Measurements from ENCODE around the gene TSN.

TSN gene

DNA sequence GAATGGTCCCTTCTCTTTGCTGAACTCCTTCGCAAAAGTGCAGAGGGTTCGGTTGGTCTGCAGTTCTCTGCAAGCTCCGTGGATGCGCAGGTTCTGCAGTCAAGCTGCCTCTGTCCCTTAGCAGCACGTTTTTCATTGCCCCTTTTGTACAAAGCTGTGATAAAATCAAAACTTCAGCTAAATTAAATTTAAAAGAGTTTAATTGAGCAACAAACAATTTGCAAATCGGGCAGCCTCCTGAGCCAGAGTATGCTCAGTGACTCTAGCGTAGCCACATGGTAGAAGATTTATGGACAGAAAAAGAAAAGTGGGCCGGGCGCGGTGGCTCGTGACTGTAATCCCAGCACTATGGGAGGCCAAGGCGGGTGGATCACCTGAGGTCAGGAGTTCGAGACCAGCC, 18.8 kb downstream of the TSN start:
- TF ChIP-seq, protein P1, sequence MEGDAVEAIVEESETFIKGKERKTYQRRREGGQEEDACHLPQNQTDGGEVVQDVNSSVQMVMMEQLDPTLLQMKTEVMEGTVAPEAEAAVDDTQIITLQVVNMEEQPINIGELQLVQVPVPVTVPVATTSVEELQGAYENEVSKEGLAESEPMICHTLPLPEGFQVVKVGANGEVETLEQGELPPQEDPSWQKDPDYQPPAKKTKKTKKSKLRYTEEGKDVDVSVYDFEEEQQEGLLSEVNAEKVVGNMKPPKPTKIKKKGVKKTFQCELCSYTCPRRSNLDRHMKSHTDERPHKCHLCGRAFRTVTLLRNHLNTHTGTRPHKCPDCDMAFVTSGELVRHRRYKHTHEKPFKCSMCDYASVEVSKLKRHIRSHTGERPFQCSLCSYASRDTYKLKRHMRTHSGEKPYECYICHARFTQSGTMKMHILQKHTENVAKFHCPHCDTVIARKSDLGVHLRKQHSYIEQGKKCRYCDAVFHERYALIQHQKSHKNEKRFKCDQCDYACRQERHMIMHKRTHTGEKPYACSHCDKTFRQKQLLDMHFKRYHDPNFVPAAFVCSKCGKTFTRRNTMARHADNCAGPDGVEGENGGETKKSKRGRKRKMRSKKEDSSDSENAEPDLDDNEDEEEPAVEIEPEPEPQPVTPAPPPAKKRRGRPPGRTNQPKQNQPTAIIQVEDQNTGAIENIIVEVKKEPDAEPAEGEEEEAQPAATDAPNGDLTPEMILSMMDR (conservative IDR thresholded peaks at IDR 0.05), result no peak
- no peak for TF ChIP-seq ZFX (IDR thresholded peaks at IDR 0.05)
- no peak overlapping the region for H3K27ac ChIP-seq

DNA sequence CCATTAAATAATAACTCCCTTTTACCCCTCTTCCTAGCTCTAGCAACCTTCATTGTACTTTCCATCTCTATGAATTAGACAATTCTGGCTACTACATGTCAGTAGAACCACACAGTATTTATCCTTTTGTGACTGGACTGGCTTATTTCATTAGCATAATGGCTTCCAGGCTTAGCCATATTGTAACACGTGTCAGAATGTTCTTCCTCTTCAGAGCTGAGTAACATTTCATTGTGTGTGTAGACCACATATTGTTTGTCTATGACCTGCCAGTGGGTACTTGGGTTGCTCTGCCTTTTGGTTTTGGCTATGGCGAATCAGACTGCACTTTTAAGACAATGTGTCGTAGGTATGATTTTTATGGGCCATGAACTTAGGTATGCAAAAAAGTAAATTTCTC, 20.9 kb downstream of the TSN start:
- TF ChIP-seq ZFX (IDR thresholded peaks at IDR 0.05), result no peak
- TF ChIP-seq, protein P1 (conservative IDR thresholded peaks at IDR 0.05), result no peak
- H3K27ac ChIP-seq, result no peak overlapping the region

DNA sequence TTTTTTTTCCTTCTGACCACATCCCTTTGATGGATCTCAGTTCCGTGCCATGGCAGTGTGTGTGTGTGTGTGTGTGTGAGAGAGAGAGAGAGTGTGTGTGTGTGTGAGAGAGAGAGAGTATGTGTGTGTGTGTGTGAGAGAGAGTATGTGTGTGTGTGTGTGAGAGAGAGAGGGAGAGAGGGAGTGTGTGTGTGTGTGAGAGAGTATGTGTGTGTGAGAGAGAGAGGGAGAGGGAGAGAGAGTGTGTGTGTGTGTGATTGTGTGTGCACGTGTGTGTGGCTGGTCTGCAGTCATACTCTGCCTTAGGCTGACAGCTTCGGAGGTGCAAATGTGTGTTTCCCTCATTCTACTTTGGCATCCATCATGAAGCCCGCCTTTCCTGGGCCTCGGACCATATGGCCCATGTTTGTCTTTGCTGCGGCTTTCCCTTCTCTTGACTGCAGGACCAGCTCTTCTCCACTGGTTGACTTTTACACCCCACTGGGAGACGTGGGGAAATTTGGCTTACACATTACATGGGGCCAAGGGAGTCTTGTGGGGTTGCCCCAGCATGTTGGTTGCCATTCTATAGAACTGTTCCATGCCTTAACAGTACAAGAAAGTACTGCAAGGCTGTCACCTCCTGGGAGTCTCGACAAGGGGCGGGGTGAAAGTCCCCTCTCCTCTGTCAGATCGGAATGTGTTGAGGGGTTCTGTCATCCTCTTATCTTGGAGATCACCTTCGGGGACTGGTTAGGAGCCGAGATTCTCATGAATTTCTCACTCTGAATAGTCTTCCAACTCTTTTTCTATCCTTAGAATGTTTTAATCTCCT, 21.6 kb downstream of the TSN start:
- TF ChIP-seq, protein P1 (conservative IDR thresholded peaks at IDR 0.05), result no peak
- TF ChIP-seq ZFX (IDR thresholded peaks at IDR 0.05), result no peak
- no peak overlapping the region for H3K27ac ChIP-seq

DNA sequence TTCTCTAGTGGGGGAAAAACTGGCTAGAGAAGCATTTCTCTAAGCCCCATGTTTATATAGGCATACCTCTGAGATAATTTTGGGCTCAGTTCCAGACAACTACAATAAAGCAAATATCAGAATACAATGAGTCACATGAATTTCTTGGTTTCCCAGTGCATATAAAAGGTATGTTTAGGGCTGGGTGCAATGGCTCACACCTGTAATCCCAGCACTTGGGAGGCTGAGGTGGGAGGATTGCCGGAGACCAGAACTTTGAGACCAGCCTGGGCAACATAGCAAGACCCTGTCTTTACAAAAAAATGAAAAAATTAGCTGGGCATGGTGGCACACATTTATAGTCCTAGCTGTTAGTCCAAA, 22.2 kb downstream of the TSN start:
- H3K27ac ChIP-seq, result no peak overlapping the region

DNA sequence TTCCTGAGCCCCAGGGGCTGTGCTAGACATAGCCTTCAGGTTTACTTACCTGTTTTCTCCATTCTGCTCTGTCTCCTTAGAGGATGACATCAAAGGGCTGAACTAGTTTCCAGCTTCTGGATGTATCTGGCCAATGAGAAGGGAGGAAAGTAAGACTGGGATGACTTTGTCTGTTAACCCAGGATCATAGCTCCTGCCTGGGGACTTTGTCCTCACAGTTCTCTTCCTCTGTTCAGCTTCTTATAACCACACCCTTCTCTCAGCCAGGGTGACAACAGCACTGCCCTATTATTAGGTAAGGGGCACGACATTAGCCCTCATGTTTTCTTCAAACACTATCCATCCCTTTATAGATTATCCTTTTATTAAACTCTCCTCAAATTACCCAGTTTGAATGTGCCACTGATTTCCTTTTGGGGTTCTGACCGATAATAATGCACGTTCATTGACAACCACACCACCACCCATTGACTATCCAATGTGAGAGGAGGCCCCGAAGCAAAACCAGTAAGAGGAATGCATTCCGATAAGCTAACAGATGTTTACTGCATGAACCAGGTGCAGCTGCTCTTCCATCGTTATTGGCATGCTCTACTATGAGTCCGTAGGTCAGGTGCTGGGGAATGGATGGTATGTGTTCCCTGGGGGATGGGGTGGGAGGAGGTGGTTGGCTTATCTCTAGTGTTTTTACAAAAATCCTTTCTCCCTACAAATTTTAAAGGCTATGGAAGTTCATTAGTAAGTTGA, 23.5 kb downstream of the TSN start:
- no peak overlapping the region for H3K27ac ChIP-seq
- no peak for TF ChIP-seq ZFX (IDR thresholded peaks at IDR 0.05)
- TF ChIP-seq, protein P1 (conservative IDR thresholded peaks at IDR 0.05), result no peak

More for the DNA sequence above, 22.2 kb downstream of the TSN start:
- TF ChIP-seq, protein P1 (conservative IDR thresholded peaks at IDR 0.05), result no peak
- no peak for TF ChIP-seq ZFX (IDR thresholded peaks at IDR 0.05)

DNA sequence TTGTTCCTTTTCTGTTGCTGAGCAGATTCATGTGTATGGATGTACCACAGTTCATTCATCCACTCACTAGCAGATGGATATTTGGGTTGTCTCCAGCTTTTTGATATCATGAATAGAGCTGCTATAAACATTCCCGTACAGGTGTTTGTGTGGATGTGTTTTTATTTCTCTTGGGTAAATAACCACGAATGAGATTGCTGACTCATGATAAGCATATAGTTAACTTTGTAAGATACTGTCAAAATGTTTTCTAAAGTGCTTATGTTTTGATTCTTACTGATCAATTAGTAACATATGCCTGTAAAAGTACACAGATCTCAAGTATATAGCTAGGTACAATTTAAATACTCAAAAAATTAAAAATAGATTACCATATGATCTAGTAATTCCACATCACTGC, 27.7 kb downstream of the TSN start:
- TF ChIP-seq, protein P1 (conservative IDR thresholded peaks at IDR 0.05), result no peak
- TF ChIP-seq ZFX (IDR thresholded peaks at IDR 0.05), result no peak
- H3K27ac ChIP-seq, result no peak overlapping the region

DNA sequence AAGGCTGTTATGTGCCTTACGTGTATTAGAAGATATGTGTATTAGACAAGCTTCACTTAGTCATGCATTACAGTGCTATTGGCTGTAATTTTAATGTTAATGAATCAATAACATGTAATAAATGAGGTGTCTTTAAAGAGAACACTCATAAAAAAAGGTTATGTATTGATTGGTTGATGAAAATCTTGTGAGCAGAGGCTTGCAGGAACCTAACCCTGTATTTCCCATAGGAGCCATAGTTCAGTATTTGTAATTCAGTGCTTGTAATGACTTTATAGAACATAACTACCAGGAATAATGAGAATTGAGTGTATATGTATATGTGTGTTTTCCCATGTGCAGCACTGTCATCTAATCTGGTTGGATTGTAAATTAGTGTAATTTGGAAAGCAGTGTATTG, 33.2 kb downstream of the TSN start:
- no peak overlapping the region for H3K27ac ChIP-seq
- TF ChIP-seq, protein P1 (conservative IDR thresholded peaks at IDR 0.05), result no peak
- TF ChIP-seq ZFX (IDR thresholded peaks at IDR 0.05), result no peak
